Stimulated activated CD4-positive, alpha-beta T cell treated with anti-CD3 and anti-CD28 coated beads, Interleukin-1b, Interleukin-23, amount 100 ng/mL, for 4 hours (primary cell): ENCODE measurements around the gene PNLIPRP2.

Experiments used
- DNase-seq, 2 donors: peaks; one replicate each; pipeline ENCODE4 v3.0.0-alpha.2; 2020; ENCODE audit warnings: low read depth in 2 of 2

PNLIPRP2 gene

GRCh38 chr10:116620423-116621400 is at the start of gene PNLIPRP2:
PNLIPRP2 (plus strand) TSS chr10:116620953.
- no peak for DNase-seq

- no peak for DNase-seq
Measured at GRCh38 chr10:116574797-116575196, 46.0 kb upstream of the PNLIPRP2 start.

GRCh38 chr10:116587878-116588591 is 32.7 kb upstream of the PNLIPRP2 start:
- DNase-seq: no peak

GRCh38 chr10:116588995-116589394 is 31.8 kb upstream of the PNLIPRP2 start:
- no peak for DNase-seq

GRCh38 chr10:116589926-116590325 is 30.8 kb upstream of the PNLIPRP2 start:
- DNase-seq: no peak

- DNase-seq: no peak
Measured at GRCh38 chr10:116590590-116591444, 29.9 kb upstream of the PNLIPRP2 start, which contains the start of gene PNLIPRP1. PNLIPRP1 (plus strand) TSS chr10:116590959; CDS start chr10:116591130, 171 bp downstream.

GRCh38 chr10:116593139-116593740 is 27.5 kb upstream of the PNLIPRP2 start:
- no peak for DNase-seq

- DNase-seq: no peak
Measured at GRCh38 chr10:116594525-116595035, 26.2 kb upstream of the PNLIPRP2 start.

GRCh38 chr10:116596062-116596461 is 24.7 kb upstream of the PNLIPRP2 start:
- no peak for DNase-seq

GRCh38 chr10:116597543-116597942 is 23.2 kb upstream of the PNLIPRP2 start:
- no peak for DNase-seq

- no peak for DNase-seq
Measured at GRCh38 chr10:116598329-116598728, 22.4 kb upstream of the PNLIPRP2 start.

GRCh38 chr10:116599991-116600390 is 20.8 kb upstream of the PNLIPRP2 start:
- DNase-seq: no peak

- DNase-seq: no peak
Measured at GRCh38 chr10:116602648-116603400, 17.9 kb upstream of the PNLIPRP2 start.

- DNase-seq: no peak
Measured at GRCh38 chr10:116606061-116606483, 14.7 kb upstream of the PNLIPRP2 start.

GRCh38 chr10:116607336-116607735 is 13.4 kb upstream of the PNLIPRP2 start:
- no peak for DNase-seq

GRCh38 chr10:116608686-116609594 is 11.8 kb upstream of the PNLIPRP2 start:
- DNase-seq: no peak

- no peak for DNase-seq
Measured at GRCh38 chr10:116610443-116611152, 10.2 kb upstream of the PNLIPRP2 start.

- no peak for DNase-seq
Measured at GRCh38 chr10:116611153-116611545, 9.6 kb upstream of the PNLIPRP2 start.
